ENCODE results near the gene TNFSF15.

DNA sequence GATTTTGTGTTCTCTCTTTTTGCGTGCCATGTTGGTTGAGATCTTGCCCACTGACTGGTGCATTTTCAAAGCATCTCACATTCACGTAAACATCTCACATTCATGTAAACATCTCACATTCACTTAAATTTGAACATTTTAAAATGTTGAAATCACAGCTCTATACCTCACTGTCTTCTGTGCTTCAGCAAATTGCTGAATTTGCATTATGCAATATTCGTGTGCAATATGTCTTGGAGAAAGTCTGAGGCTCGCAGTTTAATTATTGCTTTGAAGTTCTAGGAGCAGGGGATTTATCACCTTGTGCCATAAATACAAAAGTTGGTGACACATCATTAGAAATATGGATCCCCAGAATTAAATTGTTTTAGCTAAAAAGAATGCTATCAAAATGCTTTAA is 42.6 kb downstream of the TNFSF15 start:
- TF ChIP-seq EP300 (IDR thresholded peaks at IDR 0.05) (no peak), POLR2A (IDR thresholded peaks at IDR 0.05; ENCODE audit: low read depth) (no peak), POLR2AphosphoS5 (IDR thresholded peaks at IDR 0.05) (no peak)
- TF ChIP-seq, protein P1, sequence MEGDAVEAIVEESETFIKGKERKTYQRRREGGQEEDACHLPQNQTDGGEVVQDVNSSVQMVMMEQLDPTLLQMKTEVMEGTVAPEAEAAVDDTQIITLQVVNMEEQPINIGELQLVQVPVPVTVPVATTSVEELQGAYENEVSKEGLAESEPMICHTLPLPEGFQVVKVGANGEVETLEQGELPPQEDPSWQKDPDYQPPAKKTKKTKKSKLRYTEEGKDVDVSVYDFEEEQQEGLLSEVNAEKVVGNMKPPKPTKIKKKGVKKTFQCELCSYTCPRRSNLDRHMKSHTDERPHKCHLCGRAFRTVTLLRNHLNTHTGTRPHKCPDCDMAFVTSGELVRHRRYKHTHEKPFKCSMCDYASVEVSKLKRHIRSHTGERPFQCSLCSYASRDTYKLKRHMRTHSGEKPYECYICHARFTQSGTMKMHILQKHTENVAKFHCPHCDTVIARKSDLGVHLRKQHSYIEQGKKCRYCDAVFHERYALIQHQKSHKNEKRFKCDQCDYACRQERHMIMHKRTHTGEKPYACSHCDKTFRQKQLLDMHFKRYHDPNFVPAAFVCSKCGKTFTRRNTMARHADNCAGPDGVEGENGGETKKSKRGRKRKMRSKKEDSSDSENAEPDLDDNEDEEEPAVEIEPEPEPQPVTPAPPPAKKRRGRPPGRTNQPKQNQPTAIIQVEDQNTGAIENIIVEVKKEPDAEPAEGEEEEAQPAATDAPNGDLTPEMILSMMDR (IDR thresholded peaks at IDR 0.05) = no peak
